MCF 10A (cell line): ENCODE data around the gene NOL4L. TPM values are rescaled to one million over a fixed set of nuclear protein-coding genes. Genes with fewer than 3 reads are reported as not detected.
A peak's percentile ranks its signal among the peaks of the same experiment; 100 is the strongest.

Experiments
- BruUV-seq: library from RNA; stranded (reverse); fragments of 400-500 nt; replicated peaks from 2 replicates; lab custom pipeline; 2021; lab: Mats Ljungman, UMichigan
- CTCF ChIA-PET: fragments of 300-600 bp; sonication (Branson Sonifier 250); formaldehyde crosslinking; extraction: SDS; loops from one replicate; lab custom pipeline; 2021; ENCODE audit warnings: antibody characterized with exemption, inconsistent platforms; lab: Yijun Ruan, JAX
- POLR2A ChIA-PET: fragments of 300-600, 350-650 bp; sonication (Branson Sonifier 250); formaldehyde crosslinking; extraction: SDS; loops from one replicate; lab custom pipeline; 2020; ENCODE audit warnings: antibody characterized with exemption, inconsistent platforms; lab: Yijun Ruan, JAX
- DNase-seq: peaks from one replicate; pipeline ENCODE4 v3.0.0-alpha.2; 2018; ENCODE audit not compliant: unreplicated experiment
- H3K27ac Mint-ChIP-seq: one replicate; pipeline ENCODE4 v1.8.0; 2022; ENCODE audit warnings: mild to moderate bottlenecking, low read depth, mixed read lengths; ENCODE audit not compliant: unreplicated experiment
- H3K27me3 Mint-ChIP-seq: one replicate; pipeline ENCODE4 v1.8.0; 2022; ENCODE audit warnings: mixed read lengths; ENCODE audit not compliant: insufficient read depth, unreplicated experiment
- H3K36me3 Mint-ChIP-seq: one replicate; pipeline ENCODE4 v1.8.0; 2022; ENCODE audit warnings: mild to moderate bottlenecking, moderate library complexity, mixed read lengths; ENCODE audit not compliant: insufficient read depth, unreplicated experiment
- H3K4me1 Mint-ChIP-seq: one replicate; pipeline ENCODE4 v1.8.0; 2022; ENCODE audit warnings: mixed read lengths; ENCODE audit not compliant: insufficient read depth, unreplicated experiment
- H3K4me3 Mint-ChIP-seq: one replicate; pipeline ENCODE4 v1.8.0; 2022; ENCODE audit warnings: mild to moderate bottlenecking, moderate library complexity, mixed read lengths; ENCODE audit not compliant: unreplicated experiment
- H3K9me3 Mint-ChIP-seq: one replicate; pipeline ENCODE4 v1.8.0; 2022; ENCODE audit warnings: mixed read lengths; ENCODE audit not compliant: unreplicated experiment
- CTCF ChIP-seq: fragments of 200-600 bp; IDR thresholded peaks from one replicate; pipeline ENCODE4 v1.8.0; 2022; ENCODE audit warnings: antibody characterized with exemption, mild to moderate bottlenecking; ENCODE audit not compliant: unreplicated experiment
- intact Hi-C: fragments of 100-400 bp; cut with micrococcal nuclease; formaldehyde crosslinking; loops from 2 replicates; pipeline ENCODE4 v1.14.1; 2022
- total RNA-seq: library from RNA; stranded (reverse); gene quantifications from 2 replicates; pipeline ENCODE4 v1.2.3, GENCODE V29; 2022

Gene NOL4L
- total RNA-seq, 1 experiment from 2014 or later, result 3.3 TPM

GRCh38 chr20:32589256-32589655, 4.1 kb upstream of the NOL4L start:
- no TSS peak for BruUV-seq
- no peaks in the 10 kb centered on the region for H3K9me3 Mint-ChIP-seq

GRCh38 chr20:32588040-32588439, 2.9 kb upstream of the NOL4L start:
- H3K9me3 Mint-ChIP-seq, result no peaks in the 10 kb centered on the region
- no TSS peak for BruUV-seq
- H3K27ac Mint-ChIP-seq, result no peak overlapping the region
- ChIA-PET POLR2A (interaction anchor here (0.6 kb wide), 1 partner anchor 669 kb away, joined by 4 read pairs; no protein-coding TSS in a partner anchor), CTCF (interaction anchor here (0.6 to 1.1 kb wide), 3 partner anchors 24 to 555 kb away, joined by 3 read pairs; no protein-coding TSS in a partner anchor)
- peaks cover 27% of the 10 kb centered on the region for H3K27me3 Mint-ChIP-seq
- no peaks in the 10 kb centered on the region for H3K36me3 Mint-ChIP-seq
- H3K4me3 Mint-ChIP-seq, result no peak overlapping the region
- peaks cover 5% of the 10 kb centered on the region for H3K4me1 Mint-ChIP-seq
- no peak for DNase-seq
- TF ChIP-seq CTCF, result no peak
- intact Hi-C loops, result no loop called here

More at GRCh38 chr20:32589256-32589655, 4.1 kb upstream of the NOL4L start:
- POLR2A ChIA-PET, result interaction anchor here (0.6 to 1.0 kb wide), 3 partner anchors 8 to 50 kb away, joined by 3 to 4 read pairs (median 3); no protein-coding TSS in a partner anchor
- intact Hi-C loops, result no loop called here
- CTCF ChIA-PET, result interaction anchor here (0.6 kb wide), 1 partner anchor 77 kb away, joined by 5 read pairs; no protein-coding TSS in a partner anchor
- Mint-ChIP-seq H3K36me3 (no peaks in the 10 kb centered on the region), H3K4me1 (peaks cover 5% of the 10 kb centered on the region), H3K4me3 (no peak overlapping the region), H3K27me3 (peaks cover 27% of the 10 kb centered on the region), H3K27ac (no peak overlapping the region)
- no peak for TF ChIP-seq CTCF
- DNase-seq, result peak; percentile 17

- TF ChIP-seq CTCF, result no peak
- intact Hi-C loops, result no loop called here
Measured at GRCh38 chr20:32586291-32586690, 1.2 kb upstream of the NOL4L start.

GRCh38 chr20:32585586-32586127, 524 bp upstream of the NOL4L start:
- Mint-ChIP-seq H3K9me3 (no peaks in the 10 kb centered on the region), H3K36me3 (no peaks in the 10 kb centered on the region), H3K4me3 (peak overlapping the region; percentile 64), H3K27ac (no peak overlapping the region), H3K27me3 (peaks cover 27% of the 10 kb centered on the region), H3K4me1 (peaks cover 5% of the 10 kb centered on the region)
- TF ChIP-seq CTCF, result no peak
- ChIA-PET POLR2A (interaction anchor here (1.0 kb wide), 1 partner anchor 28 kb away, joined by 3 read pairs; no protein-coding TSS in a partner anchor), CTCF (interaction anchor here (0.6 kb wide), 3 partner anchors 63 to 542 kb away, joined by 3 read pairs; no protein-coding TSS in a partner anchor)
- intact Hi-C loops, result no loop called here
- no TSS peak for BruUV-seq
- no peak for DNase-seq

More at GRCh38 chr20:32586291-32586690, 1.2 kb upstream of the NOL4L start:
- CTCF ChIA-PET, result interaction anchor here (0.6 kb wide), 3 partner anchors 63 to 541 kb away, joined by 3 read pairs; no protein-coding TSS in a partner anchor
- POLR2A ChIA-PET, result interaction anchor here (1.0 kb wide), 1 partner anchor 28 kb away, joined by 3 read pairs; no protein-coding TSS in a partner anchor
- no peak for DNase-seq
- H3K9me3 Mint-ChIP-seq, result no peaks in the 10 kb centered on the region
- H3K27me3 Mint-ChIP-seq, result peaks cover 27% of the 10 kb centered on the region
- H3K27ac Mint-ChIP-seq, result no peak overlapping the region
- no TSS peak for BruUV-seq
- H3K36me3 Mint-ChIP-seq, result no peaks in the 10 kb centered on the region
- H3K4me3 Mint-ChIP-seq, result peak overlapping the region; percentile 64
- H3K4me1 Mint-ChIP-seq, result peaks cover 5% of the 10 kb centered on the region
